ENCODE results near the gene ATP6V1C2. TPM values are rescaled to one million over a fixed set of nuclear protein-coding genes. Genes with fewer than 3 reads are reported as not detected.
"Not testable (repeated sequence)": the region's sequence is repeated elsewhere in the genome, so short reads cannot be mapped to it uniquely, and the experiment has no call there.

ATP6V1C2 gene
- total and polyA plus RNA-seq, 4 donors, result 0.55 to 2.5 (median 1.0) TPM

DNA sequence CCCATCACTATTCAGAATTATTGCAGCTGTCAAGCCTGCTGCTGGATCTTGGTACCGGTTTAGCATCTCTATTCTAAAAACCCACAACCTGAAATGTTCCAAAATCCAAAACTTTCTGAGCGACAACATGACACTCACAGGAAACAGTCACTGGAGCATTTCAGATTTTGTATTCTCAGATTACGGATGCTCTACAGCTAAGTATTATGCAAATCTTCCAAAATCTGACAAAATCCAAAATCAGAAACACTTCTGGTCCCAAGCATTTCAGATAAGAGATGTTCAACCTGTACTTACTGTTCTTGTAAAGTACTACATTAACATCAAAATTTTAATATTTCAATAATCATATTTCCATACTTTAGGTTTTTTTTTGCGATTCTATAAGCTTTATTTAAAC, 78.7 kb downstream of the ATP6V1C2 start:
- no peaks in the 10 kb centered on the region for H3K9me3 ChIP-seq (ENCODE audit: control insufficient read depth in 4 of 4, insufficient read depth in 3 of 4, low read length in 3 of 4)
- no peak overlapping the region for H3K4me3 ChIP-seq
- TF ChIP-seq, protein P1, sequence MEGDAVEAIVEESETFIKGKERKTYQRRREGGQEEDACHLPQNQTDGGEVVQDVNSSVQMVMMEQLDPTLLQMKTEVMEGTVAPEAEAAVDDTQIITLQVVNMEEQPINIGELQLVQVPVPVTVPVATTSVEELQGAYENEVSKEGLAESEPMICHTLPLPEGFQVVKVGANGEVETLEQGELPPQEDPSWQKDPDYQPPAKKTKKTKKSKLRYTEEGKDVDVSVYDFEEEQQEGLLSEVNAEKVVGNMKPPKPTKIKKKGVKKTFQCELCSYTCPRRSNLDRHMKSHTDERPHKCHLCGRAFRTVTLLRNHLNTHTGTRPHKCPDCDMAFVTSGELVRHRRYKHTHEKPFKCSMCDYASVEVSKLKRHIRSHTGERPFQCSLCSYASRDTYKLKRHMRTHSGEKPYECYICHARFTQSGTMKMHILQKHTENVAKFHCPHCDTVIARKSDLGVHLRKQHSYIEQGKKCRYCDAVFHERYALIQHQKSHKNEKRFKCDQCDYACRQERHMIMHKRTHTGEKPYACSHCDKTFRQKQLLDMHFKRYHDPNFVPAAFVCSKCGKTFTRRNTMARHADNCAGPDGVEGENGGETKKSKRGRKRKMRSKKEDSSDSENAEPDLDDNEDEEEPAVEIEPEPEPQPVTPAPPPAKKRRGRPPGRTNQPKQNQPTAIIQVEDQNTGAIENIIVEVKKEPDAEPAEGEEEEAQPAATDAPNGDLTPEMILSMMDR (IDR thresholded peaks at IDR 0.05; ENCODE audit: control extremely low read depth, extremely low read depth), result no peak
- no peaks in the 10 kb centered on the region for H3K27me3 ChIP-seq (ENCODE audit: control insufficient read depth in 3 of 3, insufficient read depth in 3 of 3, low read length in 2 of 3)
- ATAC-seq (ENCODE audit: insufficient read depth, low FRiP score), result no peak
- peaks cover 15 to 39% (median 33%) of the 10 kb centered on the region in 4 donors for H3K36me3 ChIP-seq (ENCODE audit: control insufficient read depth in 4 of 4, insufficient read depth in 4 of 4, low read length in 4 of 4)
- H3K4me1 ChIP-seq (ENCODE audit: control insufficient read depth in 5 of 5, insufficient read depth in 5 of 5, low read length in 5 of 5), result peaks cover 0 to 4% (median 0%) of the 10 kb centered on the region in 5 donors
- 96 to 97% methylated on average over 4 of the region's 4 CpGs for WGBS, 2 donors
- no peak for DNase-seq
- H3K27ac ChIP-seq (ENCODE audit: low read depth in 1 of 2, low read length in 1 of 2), result no peak overlapping the region
- no peak overlapping the region for H3K9ac ChIP-seq (ENCODE audit: insufficient read depth in 1 of 2, low read length in 2 of 2)

DNA sequence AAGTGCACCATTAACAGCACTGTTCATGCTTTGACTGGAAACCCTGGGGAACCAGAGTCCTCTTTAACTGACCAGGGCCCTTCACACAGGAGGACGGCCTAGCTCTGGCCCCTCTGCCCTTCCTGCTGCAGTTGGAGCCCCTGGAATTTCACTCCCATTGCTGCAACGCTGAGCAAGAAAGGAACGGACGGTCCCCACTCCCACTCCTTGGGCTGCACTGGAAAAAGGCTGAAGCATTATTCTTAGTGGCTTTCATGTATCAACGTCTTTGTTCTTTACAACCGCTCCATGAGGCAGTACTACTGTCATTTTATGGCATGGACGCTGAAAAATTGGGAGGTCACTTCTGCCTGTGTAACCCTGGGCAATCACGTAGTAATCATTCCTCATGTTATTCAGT, 81.2 kb downstream of the ATP6V1C2 start:
- TF ChIP-seq, protein P1 (IDR thresholded peaks at IDR 0.05; ENCODE audit: control extremely low read depth, extremely low read depth), result no peak
- H3K27ac ChIP-seq (ENCODE audit: low read depth in 1 of 2, low read length in 1 of 2), result no peak overlapping the region

DNA sequence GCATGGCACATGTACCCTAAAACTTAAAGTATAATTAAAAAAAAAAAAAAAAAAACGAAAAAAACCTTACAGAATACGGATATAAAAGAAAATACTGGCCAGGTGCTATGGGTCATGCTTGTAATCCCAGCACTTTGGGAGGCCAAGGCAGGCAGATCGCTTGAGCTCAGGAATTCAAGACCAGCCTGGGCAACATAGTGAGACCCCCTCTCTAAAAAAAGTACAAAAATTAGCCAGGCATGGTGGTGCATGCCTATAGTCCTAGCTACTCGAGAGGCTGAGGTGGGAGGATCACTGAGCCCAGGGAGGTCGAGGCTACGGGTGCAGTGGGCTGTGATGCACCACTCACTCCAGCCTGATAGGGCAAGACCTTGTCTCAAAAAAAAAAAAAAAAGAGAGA, 84.6 kb downstream of the ATP6V1C2 start:
- H3K36me3 ChIP-seq (ENCODE audit: control insufficient read depth in 4 of 4, insufficient read depth in 4 of 4, low read length in 4 of 4), result peaks cover 4 to 15% (median 8%) of the 10 kb centered on the region in 4 donors
- not testable (repeated sequence) for H3K27ac ChIP-seq (ENCODE audit: low read depth in 1 of 2, low read length in 1 of 2); H3K27me3 ChIP-seq (ENCODE audit: control insufficient read depth in 3 of 3, insufficient read depth in 3 of 3, low read length in 2 of 3); H3K9me3 ChIP-seq (ENCODE audit: control insufficient read depth in 4 of 4, insufficient read depth in 3 of 4, low read length in 3 of 4); ATAC-seq (ENCODE audit: insufficient read depth, low FRiP score); H3K9ac ChIP-seq (ENCODE audit: insufficient read depth in 1 of 2, low read length in 2 of 2); DNase-seq; H3K4me3 ChIP-seq
- peaks cover 0 to 20% (median 4%) of the 10 kb centered on the region in 5 donors for H3K4me1 ChIP-seq (ENCODE audit: control insufficient read depth in 5 of 5, insufficient read depth in 5 of 5, low read length in 5 of 5)
- WGBS, 2 donors, result 90 to 98% methylated on average over 6 of the region's 6 CpGs

More for the DNA sequence above, 81.2 kb downstream of the ATP6V1C2 start:
- no peaks in the 10 kb centered on the region for H3K27me3 ChIP-seq (ENCODE audit: control insufficient read depth in 3 of 3, insufficient read depth in 3 of 3, low read length in 2 of 3)
- WGBS, 2 donors, result 85 to 87% methylated on average over 8 of the region's 8 CpGs
- H3K4me3 ChIP-seq, result no peak overlapping the region
- peaks cover 10 to 20% (median 15%) of the 10 kb centered on the region in 4 donors for H3K36me3 ChIP-seq (ENCODE audit: control insufficient read depth in 4 of 4, insufficient read depth in 4 of 4, low read length in 4 of 4)
- H3K9ac ChIP-seq (ENCODE audit: insufficient read depth in 1 of 2, low read length in 2 of 2), result no peak overlapping the region
- no peak for DNase-seq
- H3K9me3 ChIP-seq (ENCODE audit: control insufficient read depth in 4 of 4, insufficient read depth in 3 of 4, low read length in 3 of 4), result no peaks in the 10 kb centered on the region
- peaks cover 0 to 4% (median 0%) of the 10 kb centered on the region in 5 donors for H3K4me1 ChIP-seq (ENCODE audit: control insufficient read depth in 5 of 5, insufficient read depth in 5 of 5, low read length in 5 of 5)
- no peak for ATAC-seq (ENCODE audit: insufficient read depth, low FRiP score)

DNA sequence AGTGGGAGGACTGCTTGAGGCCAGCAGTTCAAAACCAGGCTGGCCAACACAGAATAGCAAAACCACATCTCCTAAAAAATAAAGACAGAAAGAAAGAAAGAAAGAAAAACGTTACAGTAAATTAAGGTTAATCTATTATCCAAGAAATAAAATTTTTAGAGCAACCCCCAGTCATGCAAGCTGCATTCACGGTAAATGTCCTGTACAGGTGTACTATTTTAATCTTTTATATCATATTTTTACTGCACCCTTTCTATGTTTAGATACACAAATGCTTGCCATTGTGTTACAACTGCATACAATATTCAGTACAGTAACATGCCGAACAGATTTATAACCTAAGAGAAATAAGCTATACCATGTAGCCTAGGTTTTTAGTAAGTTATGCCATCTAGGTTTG, 85.1 kb downstream of the ATP6V1C2 start:
- TF ChIP-seq, protein P1 (IDR thresholded peaks at IDR 0.05; ENCODE audit: control extremely low read depth, extremely low read depth), result no peak
- Histone ChIP-seq H3K9ac (ENCODE audit: insufficient read depth in 1 of 2, low read length in 2 of 2) (no peak overlapping the region), H3K36me3 (ENCODE audit: control insufficient read depth in 4 of 4, insufficient read depth in 4 of 4, low read length in 4 of 4) (peaks cover 2 to 9% (median 5%) of the 10 kb centered on the region in 4 donors), H3K27me3 (ENCODE audit: control insufficient read depth in 3 of 3, insufficient read depth in 3 of 3, low read length in 2 of 3) (no peaks in the 10 kb centered on the region), H3K9me3 (ENCODE audit: control insufficient read depth in 4 of 4, insufficient read depth in 3 of 4, low read length in 3 of 4) (no peaks in the 10 kb centered on the region), H3K4me3 (no peak overlapping the region), H3K4me1 (ENCODE audit: control insufficient read depth in 5 of 5, insufficient read depth in 5 of 5, low read length in 5 of 5) (peaks cover 0 to 26% (median 4%) of the 10 kb centered on the region in 5 donors), H3K27ac (ENCODE audit: low read depth in 1 of 2, low read length in 1 of 2) (no peak overlapping the region)
- DNase-seq (no peak), ATAC-seq (ENCODE audit: insufficient read depth, low FRiP score) (no peak)
- whole genome bisulfite sequencing, 2 donors, result 73 to 85% methylated on average over 3 of the region's 3 CpGs
